ENCODE results near the gene BCO1.
"Not testable (repeated sequence)": the region's sequence is repeated elsewhere in the genome, so short reads cannot be mapped to it uniquely, and the experiment has no call there.

The BCO1 gene

GRCh38 chr16:81238296-81239011 is at the start of gene BCO1:
TSS of gene BCO1 (plus strand) at chr16:81238689. CDS start at chr16:81238909, 220 bp downstream.
- no peak for DNase-seq (ENCODE audit: low read depth in 2 of 2)

- no peak for DNase-seq (ENCODE audit: low read depth in 2 of 2)
Observed at GRCh38 chr16:81189100-81189664, 49.3 kb upstream of the BCO1 start.

- no peak for DNase-seq (ENCODE audit: low read depth in 2 of 2)
Observed at GRCh38 chr16:81190667-81191066, 47.8 kb upstream of the BCO1 start.

- no peak for DNase-seq (ENCODE audit: low read depth in 2 of 2)
Observed at GRCh38 chr16:81195885-81196534, 42.5 kb upstream of the BCO1 start.

- no peak for DNase-seq (ENCODE audit: low read depth in 2 of 2)
Observed at GRCh38 chr16:81198635-81199034, 39.9 kb upstream of the BCO1 start.

- no peak for DNase-seq (ENCODE audit: low read depth in 2 of 2)
Observed at GRCh38 chr16:81201267-81201666, 37.2 kb upstream of the BCO1 start.

- no peak for DNase-seq (ENCODE audit: low read depth in 2 of 2)
Observed at GRCh38 chr16:81204798-81205680, 33.5 kb upstream of the BCO1 start.

GRCh38 chr16:81207076-81207475 is 31.4 kb upstream of the BCO1 start:
- DNase-seq (ENCODE audit: low read depth in 2 of 2) = no peak

- DNase-seq (ENCODE audit: low read depth in 2 of 2) = no peak
Observed at GRCh38 chr16:81210807-81211206, 27.7 kb upstream of the BCO1 start.

- no peak for DNase-seq (ENCODE audit: low read depth in 2 of 2)
Observed at GRCh38 chr16:81212830-81213465, 25.5 kb upstream of the BCO1 start.

- DNase-seq (ENCODE audit: low read depth in 2 of 2) = no peak
Observed at GRCh38 chr16:81214745-81215166, 23.7 kb upstream of the BCO1 start.

GRCh38 chr16:81216114-81216513 is 22.4 kb upstream of the BCO1 start:
- DNase-seq (ENCODE audit: low read depth in 2 of 2) = no peak

- no peak for DNase-seq (ENCODE audit: low read depth in 2 of 2)
Observed at GRCh38 chr16:81216706-81217105, 21.8 kb upstream of the BCO1 start.

GRCh38 chr16:81219151-81219550 is 19.3 kb upstream of the BCO1 start:
- no peak for DNase-seq (ENCODE audit: low read depth in 2 of 2)

- no peak for DNase-seq (ENCODE audit: low read depth in 2 of 2)
Observed at GRCh38 chr16:81220349-81220748, 18.1 kb upstream of the BCO1 start.

GRCh38 chr16:81221731-81222130 is 16.8 kb upstream of the BCO1 start:
- DNase-seq (ENCODE audit: low read depth in 2 of 2) = no peak

- no peak for DNase-seq (ENCODE audit: low read depth in 2 of 2)
Observed at GRCh38 chr16:81224824-81225223, 13.7 kb upstream of the BCO1 start.

- DNase-seq (ENCODE audit: low read depth in 2 of 2) = not testable (repeated sequence)
Observed at GRCh38 chr16:81225697-81226096, 12.8 kb upstream of the BCO1 start.

- no peak for DNase-seq (ENCODE audit: low read depth in 2 of 2)
Observed at GRCh38 chr16:81227785-81228184, 10.7 kb upstream of the BCO1 start.

- no peak for DNase-seq (ENCODE audit: low read depth in 2 of 2)
Observed at GRCh38 chr16:81229811-81230210, 8.7 kb upstream of the BCO1 start.

- no peak for DNase-seq (ENCODE audit: low read depth in 2 of 2)
Observed at GRCh38 chr16:81231014-81231413, 7.5 kb upstream of the BCO1 start.

Data from stimulated activated CD8-positive, alpha-beta memory T cell treated with anti-CD3 and anti-CD28 coated beads, Interleukin-15, amount 100 ng/mL, for 48 hours (primary cell).